Upper lobe of left lung (tissue), 6 donors: ENCODE measurements around the gene IPO4. TPM values are rescaled to one million over a fixed set of nuclear protein-coding genes. Genes with fewer than 3 reads are reported as not detected.

Experiments
- ATAC-seq, 2 donors: fragments of 200-7000 bp; cut with Tn5 transposase; one replicate each; pipeline ENCODE4 v1.9.1; 2022; ENCODE audit warnings: mild to moderate bottlenecking in 2 of 2, moderate library complexity in 2 of 2; ENCODE audit not compliant: low FRiP score in 2 of 2
- DNase-seq, 2 donors: peaks; one replicate each; pipeline ENCODE4 v3.0.0-alpha.2; 2019 to 2020
- H3K27ac ChIP-seq, 4 donors: fragments of 200-600 bp; sonication (generic); one replicate each; pipeline ENCODE4 v1.5.1; 2016 to 2019
- H3K27me3 ChIP-seq, 4 donors: fragments of 200-600 bp; sonication (generic); one replicate each; pipeline ENCODE4 v1.5.1; 2017 to 2019
- H3K36me3 ChIP-seq, 4 donors: fragments of 200-600 bp; sonication (generic); one replicate each; pipeline ENCODE4 v1.5.1; 2016 to 2019
- H3K4me1 ChIP-seq, 4 donors: fragments of 200-600 bp; sonication (generic); one replicate each; pipeline ENCODE4 v1.5.1; 2018 to 2019
- H3K4me3 ChIP-seq, 4 donors: fragments of 200-600 bp; sonication (generic); one replicate each; pipeline ENCODE4 v1.5.1; 2017 to 2019; ENCODE audit warnings: mild to moderate bottlenecking in 2 of 4, moderate library complexity in 1 of 4
- H3K9me3 ChIP-seq, 4 donors: fragments of 200-600 bp; sonication (generic); one replicate each; pipeline ENCODE4 v1.5.1; 2018 to 2019
- EP300 ChIP-seq, 4 donors: sonication (generic); formaldehyde crosslinking; IDR thresholded peaks; one replicate each; pipeline ENCODE4 v1.5.1; 2017; ENCODE audit warnings: antibody characterized with exemption in 4 of 4, control low read depth in 2 of 4
- POLR2A ChIP-seq, 4 donors: fragments of 450-650 bp; IDR thresholded peaks; one replicate each; pipeline ENCODE4 v1.5.1; 2016 to 2017; ENCODE audit warnings: antibody characterized with exemption in 4 of 4, mild to moderate bottlenecking in 2 of 4
- POLR2AphosphoS5 ChIP-seq, 2 donors: sonication (generic); formaldehyde crosslinking; IDR thresholded peaks; one replicate each; pipeline ENCODE4 v1.5.1; 2017; ENCODE audit warnings: antibody characterized with exemption in 2 of 2
- WGBS, 2 donors: methylation state at CpG; one replicate each; pipeline ENCODE4 v1.1.5; 2017 to 2018; 5-methylcytosine and 5-hydroxymethylcytosine counted together
- total RNA-seq, 6 donors: library from RNA; depleted of rRNA in 4 of 6; stranded (reverse); fragments of >200 nt in 4 of 6; gene quantifications; one replicate each; pipeline versions ENCODE4 v1.1.0 to v1.2.1, GENCODE V29; 2016 to 2021
- TF ChIP-seq, protein P1 (sequence below), 6 experiments: fragments of 450-650 bp in 4 of 6; fragments of 200-600 bp in 2 of 6; sonication (generic) in 2 of 6; IDR thresholded peaks; one replicate each; pipeline ENCODE4 v1.5.1; 2016 to 2019; ENCODE audit warnings: antibody characterized with exemption in 6 of 6
- donor health status: DM: no; HTN: no; CAD: no; lungs with moderate emphysema.
- donor health status: DM: no; HTN: yes; CAD: no; lungs with severe emphysema.

The IPO4 gene
- total RNA-seq, 6 donors from 2014 or later = 20.8 to 50.3 (median 35.2) TPM

GRCh38 chr14:24150061-24150460 is 38.6 kb downstream of the IPO4 start:
- peaks cover 15 to 37% (median 20%) of the 10 kb centered on the region in 4 donors for H3K4me1 ChIP-seq
- DNase-seq = no peak
- no peak for ATAC-seq
- TF ChIP-seq POLR2A (IDR thresholded peaks at IDR 0.05) (no peak), POLR2AphosphoS5 (IDR thresholded peaks at IDR 0.05) (no peak), EP300 (IDR thresholded peaks at IDR 0.05) (no peak)
- TF ChIP-seq, protein P1, sequence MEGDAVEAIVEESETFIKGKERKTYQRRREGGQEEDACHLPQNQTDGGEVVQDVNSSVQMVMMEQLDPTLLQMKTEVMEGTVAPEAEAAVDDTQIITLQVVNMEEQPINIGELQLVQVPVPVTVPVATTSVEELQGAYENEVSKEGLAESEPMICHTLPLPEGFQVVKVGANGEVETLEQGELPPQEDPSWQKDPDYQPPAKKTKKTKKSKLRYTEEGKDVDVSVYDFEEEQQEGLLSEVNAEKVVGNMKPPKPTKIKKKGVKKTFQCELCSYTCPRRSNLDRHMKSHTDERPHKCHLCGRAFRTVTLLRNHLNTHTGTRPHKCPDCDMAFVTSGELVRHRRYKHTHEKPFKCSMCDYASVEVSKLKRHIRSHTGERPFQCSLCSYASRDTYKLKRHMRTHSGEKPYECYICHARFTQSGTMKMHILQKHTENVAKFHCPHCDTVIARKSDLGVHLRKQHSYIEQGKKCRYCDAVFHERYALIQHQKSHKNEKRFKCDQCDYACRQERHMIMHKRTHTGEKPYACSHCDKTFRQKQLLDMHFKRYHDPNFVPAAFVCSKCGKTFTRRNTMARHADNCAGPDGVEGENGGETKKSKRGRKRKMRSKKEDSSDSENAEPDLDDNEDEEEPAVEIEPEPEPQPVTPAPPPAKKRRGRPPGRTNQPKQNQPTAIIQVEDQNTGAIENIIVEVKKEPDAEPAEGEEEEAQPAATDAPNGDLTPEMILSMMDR (IDR thresholded peaks at IDR 0.05) = no peak
- H3K4me3 ChIP-seq = no peak overlapping the region
- no peak overlapping the region for H3K27ac ChIP-seq
- WGBS, 2 donors = 93 to 98% methylated on average over 5 to 9 of the region's 9 CpGs
- no peaks in the 10 kb centered on the region for H3K27me3 ChIP-seq
- H3K9me3 ChIP-seq = no peaks in the 10 kb centered on the region
- peaks cover 31 to 64% (median 48%) of the 10 kb centered on the region in 4 donors for H3K36me3 ChIP-seq

GRCh38 chr14:24149302-24149969 is 39.2 kb downstream of the IPO4 start:
- Histone ChIP-seq H3K27me3 (no peaks in the 10 kb centered on the region), H3K9me3 (no peaks in the 10 kb centered on the region), H3K36me3 (peaks cover 28 to 58% (median 43%) of the 10 kb centered on the region in 4 donors), H3K4me3 (no peak overlapping the region), H3K4me1 (peaks cover 19 to 37% (median 23%) of the 10 kb centered on the region in 4 donors), H3K27ac (no peak overlapping the region)
- DNase-seq (no peak), ATAC-seq (no peak)
- WGBS, 2 donors = 97 to 100% methylated on average over 3 of the region's 3 CpGs
- TF ChIP-seq POLR2A (IDR thresholded peaks at IDR 0.05) (no peak), EP300 (IDR thresholded peaks at IDR 0.05) (no peak), POLR2AphosphoS5 (IDR thresholded peaks at IDR 0.05) (no peak)
- TF ChIP-seq, protein P1 (IDR thresholded peaks at IDR 0.05) = no peak

DNA sequence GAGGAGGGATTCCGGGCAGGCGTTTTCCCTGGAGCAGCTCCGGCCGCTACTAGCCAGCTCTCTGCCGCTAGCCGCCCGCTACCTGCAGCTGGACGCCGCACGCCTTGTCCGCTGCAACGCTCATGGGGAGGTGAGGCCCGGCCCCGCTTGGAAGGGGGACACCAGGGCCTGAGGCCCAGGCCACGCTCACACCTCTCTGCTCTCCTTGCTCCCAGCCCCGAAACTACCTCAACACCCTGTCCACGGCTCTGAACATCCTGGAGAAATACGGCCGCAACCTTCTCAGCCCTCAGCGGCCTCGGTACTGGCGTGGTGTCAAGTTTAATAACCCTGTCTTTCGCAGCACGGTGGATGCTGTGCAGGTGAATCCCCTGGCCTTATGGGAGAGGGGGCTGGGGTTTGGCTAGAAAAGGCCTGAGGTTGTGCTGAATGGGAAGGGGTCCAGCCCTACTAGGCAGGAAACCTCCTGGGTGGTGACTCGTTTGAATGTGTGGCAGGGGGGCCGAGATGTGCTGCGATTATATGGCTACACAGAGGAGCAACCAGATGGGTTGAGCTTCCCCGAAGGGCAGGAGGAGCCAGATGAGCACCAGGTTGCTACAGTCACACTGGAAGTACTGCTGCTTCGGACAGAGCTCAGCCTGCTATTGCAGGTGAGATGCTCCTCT is 40.7 kb downstream of the IPO4 start:
- no peak for TF ChIP-seq POLR2A (IDR thresholded peaks at IDR 0.05)
- no peak for TF ChIP-seq EP300 (IDR thresholded peaks at IDR 0.05)
- no peak for TF ChIP-seq POLR2AphosphoS5 (IDR thresholded peaks at IDR 0.05)
- TF ChIP-seq, protein P1 (IDR thresholded peaks at IDR 0.05) = no peak
- WGBS, 2 donors = 10 to 13% methylated on average over 12 to 17 of the region's 29 CpGs
- H3K36me3 ChIP-seq = peaks cover 29 to 52% (median 43%) of the 10 kb centered on the region in 4 donors
- peaks cover 19 to 37% (median 23%) of the 10 kb centered on the region in 4 donors for H3K4me1 ChIP-seq
- H3K27ac ChIP-seq = peak overlapping the region; percentile 87 to 96 (median 91)
- DNase-seq (no peak), ATAC-seq (no peak)
- peak overlapping the region; percentile 67 to 99 (median 93) for H3K4me3 ChIP-seq
- H3K27me3 ChIP-seq = no peaks in the 10 kb centered on the region
- H3K9me3 ChIP-seq = no peaks in the 10 kb centered on the region

DNA sequence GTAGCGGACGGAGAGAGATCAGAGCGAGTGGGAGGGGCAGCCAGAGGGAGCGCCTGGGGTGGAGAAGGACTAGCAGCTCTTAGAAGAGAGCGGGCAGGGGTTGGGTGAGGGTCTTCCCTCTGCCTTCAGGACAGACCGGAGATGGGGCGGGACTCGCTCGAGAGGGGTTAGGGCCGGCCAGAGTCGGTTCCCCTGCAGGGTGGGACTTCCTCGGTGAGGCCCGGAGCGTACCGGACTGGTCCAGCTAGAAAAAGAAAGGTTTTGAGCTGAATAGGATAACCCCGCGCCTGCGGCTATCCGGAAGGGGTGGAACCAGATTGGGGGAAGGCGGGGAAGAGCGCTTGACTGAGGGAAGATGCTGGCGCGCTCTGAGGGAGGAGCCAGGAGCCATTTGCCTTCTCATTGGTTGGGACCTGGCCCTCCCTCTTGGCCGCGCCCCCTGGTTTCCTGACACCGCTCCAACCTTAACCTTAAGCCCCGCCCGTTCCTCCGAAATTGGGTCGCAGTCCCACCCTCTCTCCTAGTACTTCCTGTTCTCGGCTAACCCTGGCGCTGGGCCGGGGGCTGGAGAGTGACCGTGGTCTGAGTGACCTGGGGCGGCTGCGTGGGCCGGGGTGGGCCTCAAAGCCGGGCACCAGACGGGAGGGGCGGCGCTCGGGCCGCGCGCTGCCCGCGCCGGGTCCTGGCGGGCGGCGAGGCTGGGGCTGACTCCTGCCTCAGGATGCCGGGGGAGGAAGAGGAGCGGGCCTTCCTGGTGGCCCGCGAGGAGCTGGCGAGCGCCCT is 41.4 kb downstream of the IPO4 start, which contains the start of gene RNF31:
Gene RNF31, plus strand, starts transcription at position 521 of the 783 bp plus-strand sequence. Its CDS starts 201 bp downstream, at position 722.
- Histone ChIP-seq H3K36me3 (peaks cover 29 to 45% (median 37%) of the 10 kb centered on the region in 4 donors), H3K27ac (peak within 1 kb of the TSS; percentile 87 to 96 (median 92)), H3K9me3 (no peaks in the 10 kb centered on the region), H3K27me3 (no peaks in the 10 kb centered on the region), H3K4me3 (peak within 1 kb of the TSS; percentile 67 to 99 (median 93)), H3K4me1 (peaks cover 22 to 41% (median 25%) of the 10 kb centered on the region in 4 donors)
- DNase-seq (peak; percentile 94 to 99), ATAC-seq (peak; percentile 97 to 98)
- WGBS, 2 donors = 0 to 1% methylated on average over 10 to 39 of the region's 57 CpGs
- peak; percentile 48 to 74 for TF ChIP-seq POLR2AphosphoS5 (IDR thresholded peaks at IDR 0.05)
- no peak for TF ChIP-seq EP300 (IDR thresholded peaks at IDR 0.05)
- TF ChIP-seq POLR2A (IDR thresholded peaks at IDR 0.05) = peak in 3 of 4 donors; percentile 43 to 71 (median 70)
